Activated CD8-positive, alpha-beta memory T cell treated with anti-CD3 and anti-CD28 coated beads for 24 hours (primary cell): Measurements from ENCODE around the gene ADGRL3.

Experiments used
- DNase-seq: peaks from one replicate; pipeline ENCODE4 v3.0.0-alpha.2; 2020

Gene ADGRL3

DNA sequence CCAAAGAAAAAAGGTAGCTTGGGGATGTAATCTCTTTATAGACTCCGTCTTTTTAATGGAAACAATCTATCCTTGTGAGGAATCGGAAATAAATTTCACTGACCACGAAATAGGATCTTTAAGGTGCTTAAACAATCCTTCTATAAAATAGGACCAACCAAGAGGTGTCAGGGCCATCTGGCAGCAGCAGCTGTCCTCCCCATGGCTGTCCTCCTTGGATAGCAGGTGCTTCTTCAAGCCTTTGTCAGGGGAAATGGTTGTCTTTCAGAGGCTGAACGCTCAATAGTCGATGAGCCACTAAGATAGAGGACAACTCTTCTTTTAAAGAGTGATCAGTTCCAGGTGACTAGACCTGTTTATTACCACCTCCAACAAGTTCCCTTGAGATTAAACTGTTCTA lies 231.0 kb downstream of the ADGRL3 start:
- DNase-seq = no peak

DNA sequence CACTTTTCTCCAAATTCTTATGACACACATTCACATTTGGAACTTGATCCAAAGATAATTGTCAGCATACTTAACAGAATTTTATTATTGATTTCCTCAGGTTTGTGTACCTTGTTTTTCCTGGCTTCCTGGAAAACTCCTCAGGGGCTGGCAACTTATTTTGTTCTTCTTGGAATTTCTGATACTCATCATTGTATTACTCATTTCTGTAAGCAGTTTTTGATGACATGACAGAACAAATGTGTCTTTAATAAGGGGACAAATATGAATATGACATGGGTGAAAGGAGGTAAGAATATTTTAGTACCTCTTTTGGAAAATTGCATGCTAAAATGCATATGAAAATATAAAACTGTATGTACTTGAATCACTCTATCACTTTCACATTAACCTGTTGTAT lies 237.8 kb downstream of the ADGRL3 start:
- DNase-seq = no peak

DNA sequence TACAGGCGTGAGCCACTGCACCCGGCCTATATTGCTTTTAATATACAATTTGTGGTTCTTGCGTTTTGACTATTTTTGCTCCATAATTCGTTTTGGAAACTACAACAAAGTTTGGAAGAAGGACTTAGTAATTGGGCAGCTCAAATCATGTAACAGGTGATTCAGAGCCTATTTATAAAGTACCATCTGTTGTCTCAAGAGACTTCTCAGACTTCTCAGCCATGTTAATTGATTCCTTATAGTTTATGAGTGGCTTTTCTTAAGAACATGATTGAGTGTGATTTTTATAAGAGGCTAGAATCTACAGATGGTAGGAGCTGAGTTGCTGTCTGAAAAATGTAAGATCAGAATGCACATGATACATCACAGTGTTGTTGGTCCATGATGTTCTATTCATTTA lies 240.2 kb downstream of the ADGRL3 start:
- DNase-seq = no peak

DNA sequence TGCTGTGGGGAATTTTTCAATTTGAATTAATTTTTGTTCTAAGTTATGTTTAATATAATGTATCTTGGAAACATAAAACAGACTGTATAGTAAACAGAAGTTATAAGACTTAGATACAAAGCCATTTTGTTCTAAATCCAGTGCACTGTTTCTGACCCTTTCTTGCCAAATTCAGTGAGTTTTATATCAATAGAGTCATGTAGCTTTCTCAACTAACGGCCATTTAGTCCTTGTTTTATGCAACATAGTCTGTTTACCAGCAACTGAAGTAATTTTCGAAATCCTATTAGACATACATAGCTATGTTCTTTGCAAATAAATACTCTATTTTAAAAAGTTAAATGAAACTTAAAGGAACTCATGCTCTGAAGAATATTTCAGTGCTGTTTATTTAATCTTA lies 242.8 kb downstream of the ADGRL3 start:
- DNase-seq = no peak

DNA sequence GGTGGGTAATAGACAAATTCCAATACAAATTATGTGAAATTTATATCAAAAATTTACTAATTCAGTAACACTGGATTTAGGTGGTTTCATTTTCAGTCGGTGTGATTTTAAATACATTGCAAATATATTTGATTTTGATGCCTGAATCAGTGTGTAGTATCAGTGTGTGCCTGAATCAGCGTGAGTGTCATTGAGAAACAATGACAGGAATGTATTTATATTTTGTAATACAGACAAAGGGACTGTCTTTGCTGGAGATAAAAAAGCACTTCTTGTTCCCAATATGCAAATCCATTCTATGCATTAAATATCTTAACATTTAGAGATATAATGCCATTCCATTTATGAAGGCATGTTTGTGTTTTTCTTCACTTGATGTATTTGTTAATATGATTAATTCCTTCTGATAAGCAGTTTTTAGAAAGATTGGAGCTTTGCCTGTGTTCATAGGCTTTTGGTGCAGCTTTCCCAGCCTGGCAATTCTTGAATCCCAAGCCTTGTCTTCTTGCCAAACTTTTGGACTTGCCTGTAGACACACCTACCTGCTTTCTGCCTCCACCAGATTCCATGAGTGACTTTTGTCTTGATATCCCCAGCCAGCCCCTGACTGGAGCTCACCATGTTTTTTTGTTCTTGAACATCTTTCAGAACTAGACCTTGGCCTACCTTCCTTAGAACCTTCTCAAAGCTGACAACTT lies 243.8 kb downstream of the ADGRL3 start:
- DNase-seq = no peak

DNA sequence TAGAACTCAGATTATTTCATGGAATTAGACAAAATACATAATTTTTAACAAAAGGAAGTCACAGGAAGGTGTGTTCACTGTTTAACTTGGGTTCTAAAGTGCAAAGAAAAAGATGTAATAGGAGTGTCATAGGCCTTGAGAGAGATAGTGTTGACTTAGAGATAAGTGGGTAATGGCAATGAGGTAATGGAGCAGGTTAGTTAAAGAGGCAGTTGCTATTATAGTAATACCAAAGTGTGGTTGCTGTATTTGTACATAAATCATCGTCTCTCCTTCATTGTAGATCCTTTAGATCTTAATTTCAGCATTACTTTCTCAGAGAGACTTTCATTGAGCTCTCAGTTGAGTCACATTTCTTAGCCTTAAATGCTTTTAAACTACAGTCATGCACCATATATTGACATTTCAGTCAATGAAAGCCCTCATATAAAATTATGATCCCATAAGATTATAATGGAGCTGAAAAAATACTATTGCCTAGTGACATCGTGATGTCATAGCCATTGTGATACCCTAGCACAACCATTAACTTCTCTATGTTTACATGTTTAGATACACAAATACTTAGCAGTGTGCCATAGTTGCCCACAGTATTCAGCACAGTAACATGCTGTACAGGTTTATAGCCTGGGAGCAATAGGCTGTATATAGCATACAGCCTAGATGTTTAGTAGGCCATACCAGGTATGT lies 245.4 kb downstream of the ADGRL3 start:
- no peak for DNase-seq

DNA sequence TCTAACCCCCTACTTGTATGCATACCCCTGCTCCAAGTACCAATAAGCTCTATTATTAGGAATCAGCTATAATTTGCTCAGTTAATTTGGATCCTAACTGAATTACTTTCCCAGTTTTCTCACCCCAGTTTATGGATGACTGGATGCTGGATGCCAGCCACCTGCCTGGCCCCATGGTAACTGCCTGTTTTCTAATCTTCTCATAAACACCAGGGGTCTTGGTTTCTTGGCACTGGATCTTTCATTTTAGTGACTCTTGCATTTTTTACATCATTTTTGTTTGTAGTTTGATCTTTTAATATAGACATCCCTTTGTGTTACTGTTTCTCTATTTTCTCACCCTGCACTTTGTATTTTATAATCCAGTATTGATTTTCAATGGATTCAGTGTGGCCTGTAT lies 246.8 kb downstream of the ADGRL3 start:
- DNase-seq = no peak

DNA sequence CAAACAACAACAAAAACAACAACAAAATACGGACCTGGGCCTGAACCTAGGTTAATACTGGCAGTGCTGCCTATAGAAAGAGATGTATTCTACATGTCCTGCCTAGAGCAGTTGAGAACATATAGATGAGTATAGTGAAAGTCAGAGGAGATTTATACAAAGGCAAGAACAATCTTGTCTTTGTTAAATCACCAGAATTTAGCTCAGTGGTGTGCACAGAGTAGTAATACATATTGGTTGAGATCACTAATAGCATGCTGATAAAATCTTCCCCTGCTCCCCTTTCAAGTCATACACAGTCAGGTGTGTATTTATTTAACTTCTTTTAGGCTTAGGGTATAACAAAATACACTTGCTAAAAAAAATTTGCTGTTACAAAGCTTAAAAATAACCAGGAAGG lies 247.8 kb downstream of the ADGRL3 start:
- no peak for DNase-seq

DNA sequence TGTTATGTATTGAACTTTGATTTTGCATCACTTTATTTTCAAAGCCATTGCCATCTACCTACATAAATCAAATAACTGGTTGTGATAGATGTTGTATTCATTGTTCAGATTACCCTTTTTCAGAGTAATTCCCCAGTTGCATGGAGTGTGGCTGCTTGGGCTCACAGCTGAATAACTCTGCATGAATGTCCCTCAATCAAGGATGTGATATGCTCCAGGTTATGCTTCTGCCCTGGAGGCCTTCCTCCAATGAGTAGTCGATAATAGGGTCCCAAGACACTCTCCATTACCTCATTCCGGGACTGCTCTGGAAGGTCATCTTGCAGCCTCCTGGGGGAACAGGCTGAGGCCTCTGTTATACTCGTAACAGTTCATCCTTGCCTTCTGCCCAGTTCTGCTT lies 251.8 kb downstream of the ADGRL3 start:
- no peak for DNase-seq

DNA sequence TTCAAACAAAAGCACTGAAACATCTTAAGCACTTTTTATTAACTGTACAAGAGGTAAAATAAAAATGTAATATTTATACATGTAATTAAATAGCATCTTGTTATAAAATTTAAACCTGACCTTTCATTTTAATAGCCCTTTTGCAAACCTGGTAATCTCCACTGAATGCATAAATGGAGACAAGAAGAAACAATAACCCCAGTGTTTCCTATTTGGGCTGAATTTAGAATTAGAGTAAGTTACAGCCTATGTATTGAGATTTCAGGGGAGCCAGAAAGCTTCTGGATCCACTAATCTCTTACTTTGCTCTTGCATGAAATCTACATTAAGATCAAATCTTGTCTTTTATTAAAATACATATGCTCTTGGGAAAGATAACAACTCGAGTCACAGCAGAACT lies 261.8 kb downstream of the ADGRL3 start:
- no peak for DNase-seq

DNA sequence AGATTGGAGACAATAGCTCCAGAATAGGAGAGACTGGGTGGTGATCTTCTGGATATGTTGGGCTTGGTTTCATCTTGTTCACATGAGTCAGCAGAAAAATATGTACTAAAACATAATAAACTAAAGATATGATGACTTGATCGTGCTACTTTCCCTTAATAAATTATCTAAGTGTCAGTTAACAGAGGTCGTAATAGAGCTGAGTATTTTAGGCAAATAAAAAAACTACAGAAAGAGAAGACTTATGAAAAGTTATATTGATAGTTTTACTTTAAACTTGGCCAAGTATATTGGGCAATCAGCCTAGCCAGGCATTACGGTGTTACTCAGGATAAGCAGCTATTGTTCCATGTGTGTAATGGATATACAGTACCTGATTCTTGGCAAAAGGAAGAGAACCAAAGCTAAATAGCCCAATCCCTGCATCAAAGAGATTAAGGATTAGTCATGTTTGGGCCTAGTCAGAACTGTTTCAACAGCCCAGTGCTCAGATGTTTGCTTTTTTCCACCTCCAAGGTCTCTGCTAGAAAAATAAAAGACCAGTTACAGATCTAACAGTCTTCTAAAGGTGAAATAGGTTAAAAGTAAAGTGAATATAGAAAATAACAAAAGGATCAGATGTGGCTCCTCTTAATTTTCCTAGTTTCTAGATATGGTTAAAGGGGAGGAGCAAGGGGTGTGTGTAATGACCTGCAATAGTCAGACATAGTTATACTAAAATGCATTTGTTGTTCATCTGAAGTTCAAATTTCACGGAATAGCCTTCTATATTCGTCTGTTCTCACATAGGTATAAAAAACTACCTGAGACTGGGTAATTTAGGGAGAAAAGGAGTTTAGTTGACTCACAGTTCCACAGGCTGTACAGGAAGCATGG lies 262.6 kb downstream of the ADGRL3 start:
- DNase-seq = no peak

DNA sequence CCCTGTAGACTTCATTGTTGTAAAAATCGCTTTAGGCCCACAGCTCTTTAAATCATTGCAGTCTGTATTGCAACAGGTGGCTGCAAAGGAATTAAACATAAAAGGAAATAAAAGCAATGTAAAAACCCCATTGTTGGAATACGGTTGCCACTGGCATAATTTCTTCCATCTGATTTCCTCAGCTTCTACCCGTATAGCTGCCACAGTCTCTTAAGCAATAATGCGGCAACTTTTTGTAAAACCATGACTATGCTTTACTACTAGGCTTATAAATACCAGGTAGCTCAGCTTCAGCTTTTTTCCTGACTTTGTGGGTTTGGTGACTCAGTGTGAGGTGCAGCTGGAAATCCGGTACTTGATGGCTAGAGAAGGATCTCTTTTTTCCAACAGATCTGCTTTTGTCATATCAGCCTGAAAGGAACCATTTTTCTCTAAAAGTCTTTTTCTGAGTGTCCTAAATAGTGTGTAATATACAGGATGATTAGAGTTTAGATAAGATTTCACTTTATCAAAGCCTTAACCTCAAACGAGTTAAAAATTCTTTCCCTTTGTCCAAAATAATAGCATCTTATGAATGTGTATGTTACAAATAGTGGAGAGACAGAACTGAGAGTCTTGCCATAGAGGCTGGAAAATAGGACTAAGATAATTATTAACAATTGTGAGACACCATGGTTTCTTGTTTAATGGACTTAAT lies 268.0 kb downstream of the ADGRL3 start:
- no peak for DNase-seq

DNA sequence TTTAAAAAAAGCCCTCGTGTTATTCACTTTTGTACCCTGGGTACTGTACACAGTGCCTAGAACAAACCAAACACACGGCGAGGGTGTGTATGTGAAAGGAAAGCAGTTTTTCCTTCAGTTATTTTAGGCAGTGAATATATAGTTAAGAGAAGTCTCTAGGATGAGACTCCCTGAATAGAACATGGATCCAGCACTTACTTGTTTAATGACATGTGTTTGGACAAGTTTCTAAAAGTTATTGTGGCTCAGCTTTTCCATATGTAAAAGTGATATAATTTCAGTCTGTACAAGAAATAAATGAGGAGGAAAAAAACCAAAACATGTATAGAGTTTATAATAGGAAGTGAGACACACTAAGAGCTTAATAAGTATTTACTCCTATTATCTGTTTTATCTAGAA lies 273.2 kb downstream of the ADGRL3 start:
- no peak for DNase-seq

DNA sequence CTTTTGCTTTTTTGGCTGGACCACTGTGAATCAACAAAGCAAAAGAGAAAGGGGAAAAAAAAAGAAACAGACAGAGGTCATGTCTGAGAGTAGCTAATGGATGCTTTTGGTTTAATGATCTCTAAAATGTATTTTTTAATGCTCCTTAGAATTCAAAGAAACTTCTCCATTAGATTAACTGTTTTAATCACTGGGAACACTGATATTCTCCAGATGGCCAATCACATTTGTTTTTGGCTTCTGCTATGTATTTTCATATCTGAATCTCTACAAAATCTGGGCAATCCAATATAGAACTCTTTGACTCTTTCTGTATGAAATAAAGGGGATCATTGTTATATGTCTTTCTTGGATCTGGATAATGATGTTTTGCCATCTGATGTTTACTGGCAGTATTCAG lies 278.2 kb downstream of the ADGRL3 start:
- no peak for DNase-seq

DNA sequence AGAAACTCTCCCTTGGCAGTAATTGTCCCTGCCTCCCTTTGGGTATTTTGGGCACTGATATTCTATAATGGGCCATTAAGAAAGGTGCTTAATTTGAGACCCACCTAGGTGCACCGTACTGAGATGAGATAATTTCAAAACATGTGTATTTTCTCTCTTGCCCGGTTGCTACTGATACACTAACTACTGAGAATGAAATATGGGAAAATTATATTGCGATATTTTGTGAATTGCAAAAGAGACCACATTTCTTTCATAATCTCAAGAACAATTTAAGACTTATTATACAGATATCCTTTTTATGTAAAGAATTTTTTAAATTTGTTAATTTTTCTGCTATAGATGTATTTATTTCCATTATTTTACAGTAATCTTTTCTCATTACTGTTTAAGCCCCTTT lies 284.9 kb downstream of the ADGRL3 start:
- DNase-seq = no peak

DNA sequence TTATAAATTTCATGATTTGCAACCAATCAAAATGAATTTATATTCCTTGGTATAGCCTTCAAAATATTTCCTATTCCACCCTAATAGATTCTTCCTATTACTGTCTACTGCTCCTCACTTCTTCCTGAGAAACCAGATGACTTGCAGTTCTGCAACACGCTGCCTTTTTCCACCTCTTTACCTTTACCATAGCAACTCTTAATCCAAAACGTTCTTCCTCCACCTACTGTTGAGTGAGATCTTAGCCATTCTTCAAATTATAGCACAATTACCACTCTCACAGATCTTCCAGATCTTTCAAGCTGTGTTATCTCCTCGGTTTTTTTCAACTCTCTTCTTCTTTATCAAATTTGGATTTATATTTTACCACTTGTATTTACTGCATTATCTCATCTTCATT lies 289.8 kb downstream of the ADGRL3 start:
- DNase-seq = no peak

DNA sequence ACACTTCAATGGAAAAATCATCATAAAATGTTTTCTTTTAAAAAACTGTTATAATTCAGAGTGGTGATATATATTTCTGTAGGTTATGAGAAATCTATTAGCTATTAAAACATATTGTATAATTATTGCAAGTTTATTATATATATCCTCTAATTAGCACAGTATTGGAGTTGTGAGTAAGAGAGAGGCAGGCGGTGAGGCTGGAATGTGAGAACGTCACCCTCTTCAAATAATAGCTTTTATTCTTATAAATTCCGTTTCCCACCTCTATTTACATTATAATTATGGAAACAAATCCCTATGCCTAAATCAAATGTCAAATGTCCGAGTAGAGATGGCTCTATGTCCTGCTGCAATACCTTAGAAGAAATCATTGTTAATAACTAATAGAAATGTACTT lies 292.9 kb downstream of the ADGRL3 start:
- no peak for DNase-seq

DNA sequence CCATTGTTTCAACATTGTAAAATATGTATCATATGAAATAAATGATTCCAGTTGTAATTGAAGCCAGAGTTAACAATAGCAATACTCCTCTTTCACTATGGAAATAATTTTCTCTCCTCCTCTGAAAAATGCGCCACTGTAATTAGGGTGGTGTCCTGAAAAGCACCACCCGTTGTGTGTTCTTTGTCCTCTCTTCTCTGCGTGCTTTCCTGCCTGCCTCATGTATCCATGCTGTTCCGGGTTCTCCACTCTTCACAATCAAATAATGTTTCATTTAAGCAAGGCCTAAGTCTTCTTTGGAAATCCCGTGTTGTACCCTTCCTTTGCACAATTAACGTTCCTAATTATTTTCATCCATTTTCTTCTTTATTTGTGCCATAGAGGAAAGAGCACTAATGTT lies 293.3 kb downstream of the ADGRL3 start:
- no peak for DNase-seq

DNA sequence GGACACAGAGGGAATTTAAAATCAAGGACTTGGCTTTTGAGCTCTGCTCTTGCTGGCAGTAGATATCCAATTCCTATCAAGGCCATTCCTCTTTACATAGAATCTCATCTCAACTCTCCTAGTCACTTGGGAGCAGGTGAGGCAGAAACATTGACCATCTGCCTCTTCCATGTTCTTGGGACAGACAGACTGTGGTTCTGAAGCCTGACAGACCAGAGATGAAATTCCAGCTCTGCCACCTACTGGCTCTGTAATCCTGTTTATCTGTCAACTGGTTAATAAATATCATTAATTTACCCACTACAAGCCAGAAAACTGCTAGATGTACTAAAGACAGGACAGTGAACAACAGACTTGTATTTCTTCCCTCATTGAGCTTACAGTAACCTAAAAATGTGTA lies 300.8 kb downstream of the ADGRL3 start:
- no peak for DNase-seq

DNA sequence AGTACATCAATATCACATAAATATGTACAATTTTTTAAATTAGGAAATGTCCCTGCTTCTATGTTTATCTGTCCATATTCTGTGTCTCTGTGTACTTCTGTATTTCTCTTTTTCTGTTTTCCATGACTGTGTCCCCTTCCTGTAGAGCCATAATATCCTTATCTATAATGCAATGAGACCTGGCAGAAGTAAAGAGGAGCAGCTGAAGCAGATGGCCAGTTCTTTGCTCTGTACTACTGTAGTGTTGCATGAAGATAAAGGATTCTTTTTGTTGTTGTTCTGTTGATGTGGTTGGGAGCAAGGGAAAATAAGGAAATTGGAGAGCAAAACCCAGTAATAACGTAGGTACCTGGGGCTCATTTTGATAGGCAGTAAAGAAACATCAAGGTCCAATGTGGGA lies 301.7 kb downstream of the ADGRL3 start:
- no peak for DNase-seq

DNA sequence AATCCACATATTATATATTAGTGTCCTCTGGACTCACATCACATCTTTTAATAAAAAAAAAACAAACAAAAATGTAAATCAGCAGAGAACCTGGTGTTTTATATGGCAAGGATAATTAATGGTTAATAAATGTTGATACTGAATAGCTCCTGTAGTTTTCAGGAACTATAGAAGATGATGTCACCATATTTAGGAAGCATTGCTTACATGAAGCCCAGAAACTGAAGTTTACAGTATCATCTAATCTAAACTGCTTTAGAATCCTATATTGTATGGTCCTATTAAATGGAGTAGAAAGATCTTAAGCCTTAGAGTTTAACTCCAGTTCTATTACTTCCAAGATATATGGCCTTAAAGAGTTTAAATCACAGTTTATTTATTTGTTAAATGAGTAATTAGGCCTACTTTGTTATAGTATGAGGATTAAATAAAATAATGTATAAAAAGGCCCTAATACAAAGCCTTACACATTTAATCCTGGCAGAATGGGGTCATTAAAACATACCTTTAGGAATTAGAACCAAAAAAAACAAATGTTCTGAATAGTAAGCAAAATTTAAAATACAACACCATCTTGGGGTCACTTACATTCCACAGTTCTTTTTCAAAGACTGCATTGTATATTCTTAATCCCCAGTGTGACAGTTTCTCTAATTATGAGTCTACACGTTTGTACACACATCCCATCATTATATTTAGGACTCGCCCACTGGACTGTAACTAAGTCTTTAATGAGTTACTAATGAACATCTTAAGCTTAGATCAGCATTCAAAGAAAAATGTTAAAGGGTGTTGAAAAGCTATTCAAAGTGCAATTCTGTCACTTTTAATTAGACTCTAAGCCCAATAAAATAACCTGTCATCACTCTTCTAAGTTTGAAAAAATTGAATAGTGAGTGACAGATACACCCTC lies 305.9 kb downstream of the ADGRL3 start:
- no peak for DNase-seq

DNA sequence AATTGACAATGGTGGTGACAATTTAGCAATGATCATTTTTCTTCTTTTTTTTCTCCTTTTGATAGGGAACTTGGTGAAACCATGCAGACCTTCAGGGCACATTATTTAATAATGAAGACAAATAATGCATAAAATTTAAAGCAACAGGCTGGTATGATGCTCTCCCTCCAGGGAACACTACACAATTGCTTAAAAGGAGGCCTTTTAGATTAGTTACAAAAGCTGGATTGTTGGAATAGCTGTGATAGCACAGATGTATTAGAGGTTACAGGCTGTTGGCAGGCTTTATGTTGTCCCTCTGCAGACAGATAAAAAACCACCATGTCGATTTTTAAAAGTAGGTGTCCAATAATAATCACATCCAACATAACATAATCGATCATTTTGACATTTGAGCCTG lies 307.0 kb downstream of the ADGRL3 start:
- DNase-seq = no peak
